A673 (cell line): ENCODE measurements around the gene DLK2. TPM values are rescaled to one million over a fixed set of nuclear protein-coding genes. Genes with fewer than 3 reads are reported as not detected.

Source experiments
- BruUV-seq: library from RNA; stranded (reverse); fragments of 400-500 nt; replicated peaks from 2 replicates; lab custom pipeline; 2021; lab: Mats Ljungman, UMichigan
- CTCF ChIA-PET: fragments of 300-600 bp; sonication (Branson Sonifier 250); formaldehyde crosslinking; loops from one replicate; lab custom pipeline; 2022; ENCODE audit warnings: antibody characterized with exemption; lab: Charles Lee
- POLR2A ChIA-PET: fragments of 300-600 bp; sonication (Branson Sonifier 250); formaldehyde crosslinking; loops from one replicate; lab custom pipeline; 2022; ENCODE audit warnings: antibody characterized with exemption; ENCODE audit not compliant: low non-redundant PET; lab: Charles Lee
- DNase-seq: peaks from one replicate; pipeline ENCODE4 v3.0.0-alpha.2; 2015; ENCODE audit warnings: low spot score
- H3K27ac ChIP-seq: fragments of 200-600 bp; sonication (generic); 2 replicates; pipeline ENCODE4 v1.5.1; 2016; ENCODE audit warnings: mixed run types, low read depth, mild to moderate bottlenecking, mixed read lengths, antibody characterized with exemption, low read length; ENCODE audit not compliant: poor library complexity, severe bottlenecking
- H3K27me3 ChIP-seq: fragments of 200-600 bp; sonication (generic); replicated peaks from 2 replicates; pipeline ENCODE4 v1.6.1; 2017; ENCODE audit warnings: mixed run types, low read depth, mild to moderate bottlenecking, mixed read lengths, antibody characterized with exemption, low read length; ENCODE audit not compliant: insufficient read depth, poor library complexity
- H3K36me3 ChIP-seq: fragments of 200-600 bp; sonication (generic); 2 replicates; pipeline ENCODE4 v1.6.1; 2016; ENCODE audit warnings: mixed run types, mild to moderate bottlenecking, mixed read lengths, antibody characterized with exemption, low read length; ENCODE audit not compliant: insufficient read depth, poor library complexity, severe bottlenecking
- H3K4me1 ChIP-seq: fragments of 200-600 bp; sonication (generic); 2 replicates; pipeline ENCODE4 v1.6.1; 2017; ENCODE audit warnings: mixed run types, mild to moderate bottlenecking, mixed read lengths, antibody characterized with exemption, low read length; ENCODE audit not compliant: insufficient read depth, poor library complexity, severe bottlenecking
- H3K4me3 ChIP-seq: fragments of 200-600 bp; sonication (generic); 2 replicates; pipeline ENCODE4 v1.5.1; 2016; ENCODE audit warnings: low read depth, mixed run types, mild to moderate bottlenecking, mixed read lengths, low read length; ENCODE audit not compliant: poor library complexity, severe bottlenecking
- H3K9me3 ChIP-seq: fragments of 200-600 bp; sonication (generic); 2 replicates; pipeline ENCODE4 v1.6.1; 2016; ENCODE audit warnings: mixed run types, low read depth, mild to moderate bottlenecking, mixed read lengths, antibody characterized with exemption, low read length; ENCODE audit not compliant: poor library complexity, severe bottlenecking
- CTCF ChIP-seq: fragments of 300-800, 200-600 bp; sonication (generic); conservative IDR thresholded peaks from 2 replicates; pipeline ENCODE4 v1.5.1; 2017; ENCODE audit warnings: low read depth, mild to moderate bottlenecking, antibody characterized with exemption, low read length, moderate library complexity, mixed read lengths
- EZH2 ChIP-seq: fragments of 200-600 bp; sonication (generic); IDR thresholded peaks from 2 replicates; pipeline ENCODE4 v1.6.1; 2017; ENCODE audit warnings: borderline replicate concordance, low read depth, mild to moderate bottlenecking, mixed read lengths, antibody characterized with exemption, low read length; ENCODE audit not compliant: poor library complexity, severe bottlenecking
- intact Hi-C: fragments of 100-400 bp; cut with micrococcal nuclease; formaldehyde crosslinking; loops from one replicate; pipeline ENCODE4 v1.10.0; 2022; ENCODE audit not compliant: unreplicated experiment
- total RNA-seq: library from RNA; stranded (reverse); gene quantifications from 2 replicates; pipeline ENCODE4 v1.2.3, GENCODE V29; 2021

The DLK2 gene
- total RNA-seq, 1 experiment from 2014 or later: 0.67 TPM

GRCh38 chr6:43457643-43458042, 2.3 kb upstream of the DLK2 start:
- Histone ChIP-seq H3K4me1 (peaks cover 10% of the 10 kb centered on the region), H3K9me3 (no peaks in the 10 kb centered on the region), H3K4me3 (no peak overlapping the region), H3K27ac (no peak overlapping the region), H3K36me3 (no peaks in the 10 kb centered on the region), H3K27me3 (no peaks in the 10 kb centered on the region)
- intact Hi-C loops: no loop called here
- TF ChIP-seq EZH2 (no peak), CTCF (peak; percentile 27; the same call in 1 of the 2 replicates)
- CTCF ChIA-PET: interaction anchor here (0.6 to 1.6 kb wide), 4 partner anchors 31 to 910 kb away, joined by 4 to 8 read pairs (median 6); partner anchors contain the start of gene DNPH1
- POLR2A ChIA-PET: no interaction called here
- BruUV-seq: no TSS peak
- DNase-seq: no peak

GRCh38 chr6:43454696-43455530, 435 bp downstream of the DLK2 start:
- no TSS peak for BruUV-seq
- intact Hi-C loops: no loop called here
- H3K4me1 ChIP-seq: peaks cover 10% of the 10 kb centered on the region
- ChIA-PET POLR2A (no interaction called here), CTCF (interaction anchor here (0.6 to 2.0 kb wide), 3 partner anchors 25 to 55 kb away, joined by 3 to 10 read pairs (median 4); partner anchors contain the start of gene LRRC73)
- TF ChIP-seq CTCF: peak; percentile 38
- no peak for TF ChIP-seq EZH2
- H3K9me3 ChIP-seq: no peaks in the 10 kb centered on the region
- no peaks in the 10 kb centered on the region for H3K27me3 ChIP-seq
- DNase-seq: peak; percentile 36
- H3K4me3 ChIP-seq: peak overlapping the region; percentile 47
- no peak overlapping the region for H3K27ac ChIP-seq
- peaks cover 5% of the 10 kb centered on the region for H3K36me3 ChIP-seq

- no TSS peak for BruUV-seq
- TF ChIP-seq CTCF: peak; percentile 84
- TF ChIP-seq EZH2: no peak
- Histone ChIP-seq H3K4me3 (peak overlapping the region; percentile 47), H3K36me3 (peaks cover 5% of the 10 kb centered on the region), H3K27ac (no peak overlapping the region), H3K27me3 (no peaks in the 10 kb centered on the region), H3K4me1 (peaks cover 10% of the 10 kb centered on the region), H3K9me3 (no peaks in the 10 kb centered on the region)
- POLR2A ChIA-PET: no interaction called here
- peak; percentile 68 for DNase-seq
- intact Hi-C loops: no loop called here
- CTCF ChIA-PET: interaction anchor here (2.0 kb wide), 1 partner anchor 52 kb away, joined by 10 read pairs; no protein-coding TSS in a partner anchor
These were observed 1.1 kb downstream of the DLK2 start for GRCh38 chr6:43454290-43454695.
